HG02763 (cell line): ENCODE measurements around the gene SEMA4C.

Experiments
- ATAC-seq: cut with Tn5 transposase; IDR thresholded peaks from one replicate; pipeline ENCODE4 v1.9.1; 2021; ENCODE audit warnings: mild to moderate bottlenecking, moderate library complexity; ENCODE audit not compliant: unreplicated experiment

Gene SEMA4C

GRCh38 chr2:96824079-96824870 lies 45.6 kb downstream of the SEMA4C start:
- no peak for ATAC-seq

GRCh38 chr2:96823198-96823597 lies 46.7 kb downstream of the SEMA4C start:
- no peak for ATAC-seq

GRCh38 chr2:96822786-96823185 lies 47.1 kb downstream of the SEMA4C start:
- ATAC-seq, result no peak

GRCh38 chr2:96821113-96821675 lies 48.7 kb downstream of the SEMA4C start:
- ATAC-seq, result no peak

- ATAC-seq, result no peak
Observed at GRCh38 chr2:96819876-96820511, 49.9 kb downstream of the SEMA4C start.

- ATAC-seq, result no peak
Observed at GRCh38 chr2:96819128-96819875, 50.6 kb downstream of the SEMA4C start.

GRCh38 chr2:96817882-96818281 lies 52.0 kb downstream of the SEMA4C start:
- no peak for ATAC-seq

- no peak for ATAC-seq
Observed at GRCh38 chr2:96816836-96817702, 52.8 kb downstream of the SEMA4C start.

GRCh38 chr2:96816127-96816835 lies 53.6 kb downstream of the SEMA4C start, which contains the start of gene CNNM3:
Gene CNNM3, plus strand, starts transcription at chr2:96816268. Its CDS starts 10 bp downstream, at chr2:96816278.
- ATAC-seq, result peak; percentile 85

- ATAC-seq, result no peak
Observed at GRCh38 chr2:96815326-96816126, 54.4 kb downstream of the SEMA4C start.

GRCh38 chr2:96813656-96814055 lies 56.2 kb downstream of the SEMA4C start:
- no peak for ATAC-seq

- ATAC-seq, result no peak
Observed at GRCh38 chr2:96811917-96812316, 58.0 kb downstream of the SEMA4C start.

- ATAC-seq, result no peak
Observed at GRCh38 chr2:96810783-96811192, 59.1 kb downstream of the SEMA4C start.

GRCh38 chr2:96809951-96810782 lies 59.7 kb downstream of the SEMA4C start:
- no peak for ATAC-seq
